ENCODE results near the gene SP6.

The SP6 gene

DNA sequence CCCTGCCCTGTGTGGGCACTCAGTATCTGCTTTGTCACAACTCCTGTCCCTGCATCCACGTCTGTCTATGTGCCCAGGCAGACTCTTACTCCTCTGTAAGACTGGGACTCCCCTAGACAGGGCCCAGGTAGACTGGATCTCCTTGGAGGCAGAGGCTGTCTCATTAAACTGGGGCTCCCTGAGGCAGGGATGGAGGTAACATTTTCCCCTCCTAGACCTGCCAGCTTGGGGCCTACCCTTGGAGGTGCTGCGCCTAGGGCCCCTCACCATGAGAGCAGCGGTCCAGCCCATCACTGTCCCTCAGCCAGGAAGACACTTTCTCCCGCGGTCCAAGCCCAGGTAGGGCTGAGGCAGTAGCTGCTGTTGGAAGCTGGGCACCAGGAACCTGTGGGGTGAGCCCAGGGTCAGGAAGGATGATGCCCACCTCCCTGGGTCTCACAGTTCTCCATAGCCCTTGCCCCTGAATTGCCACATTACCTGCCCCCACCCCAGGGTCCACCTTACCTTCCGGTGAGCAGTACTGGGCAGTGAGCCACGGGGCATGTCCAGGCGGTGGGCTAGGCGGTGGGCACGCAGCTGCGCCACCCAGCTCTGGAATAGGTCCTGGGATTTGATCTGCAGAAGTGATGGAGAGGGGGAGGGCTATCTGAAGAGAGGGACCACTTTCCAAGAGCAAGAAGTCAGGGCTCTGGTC lies 32.8 kb downstream of the SP6 start:
- H3K27ac ChIP-seq = no peak overlapping the region
- TF ChIP-seq ZFX (IDR thresholded peaks at IDR 0.05) = no peak
- TF ChIP-seq, protein P1, sequence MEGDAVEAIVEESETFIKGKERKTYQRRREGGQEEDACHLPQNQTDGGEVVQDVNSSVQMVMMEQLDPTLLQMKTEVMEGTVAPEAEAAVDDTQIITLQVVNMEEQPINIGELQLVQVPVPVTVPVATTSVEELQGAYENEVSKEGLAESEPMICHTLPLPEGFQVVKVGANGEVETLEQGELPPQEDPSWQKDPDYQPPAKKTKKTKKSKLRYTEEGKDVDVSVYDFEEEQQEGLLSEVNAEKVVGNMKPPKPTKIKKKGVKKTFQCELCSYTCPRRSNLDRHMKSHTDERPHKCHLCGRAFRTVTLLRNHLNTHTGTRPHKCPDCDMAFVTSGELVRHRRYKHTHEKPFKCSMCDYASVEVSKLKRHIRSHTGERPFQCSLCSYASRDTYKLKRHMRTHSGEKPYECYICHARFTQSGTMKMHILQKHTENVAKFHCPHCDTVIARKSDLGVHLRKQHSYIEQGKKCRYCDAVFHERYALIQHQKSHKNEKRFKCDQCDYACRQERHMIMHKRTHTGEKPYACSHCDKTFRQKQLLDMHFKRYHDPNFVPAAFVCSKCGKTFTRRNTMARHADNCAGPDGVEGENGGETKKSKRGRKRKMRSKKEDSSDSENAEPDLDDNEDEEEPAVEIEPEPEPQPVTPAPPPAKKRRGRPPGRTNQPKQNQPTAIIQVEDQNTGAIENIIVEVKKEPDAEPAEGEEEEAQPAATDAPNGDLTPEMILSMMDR (conservative IDR thresholded peaks at IDR 0.05) = no peak

DNA sequence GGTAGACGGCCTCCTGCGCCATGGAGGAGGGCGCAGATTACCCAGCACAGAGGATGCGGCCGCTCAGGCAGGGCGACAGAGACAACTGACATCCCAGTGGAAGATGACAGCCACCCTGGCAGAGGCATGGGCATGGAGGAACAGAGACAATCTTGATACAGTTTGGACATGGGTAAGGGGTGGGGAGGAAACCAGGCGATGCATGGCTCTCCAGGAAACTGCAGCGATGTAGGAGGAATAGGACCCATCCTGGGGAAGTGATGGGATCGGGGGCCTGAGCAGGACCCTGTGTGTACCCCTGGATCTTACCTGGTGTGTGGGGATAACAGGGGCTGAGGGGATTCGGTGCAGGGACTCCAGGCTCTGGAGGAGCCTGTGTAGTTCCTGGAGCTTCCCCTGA lies 34.0 kb downstream of the SP6 start:
- TF ChIP-seq, protein P1 (conservative IDR thresholded peaks at IDR 0.05) = no peak
- no peak for TF ChIP-seq ZFX (IDR thresholded peaks at IDR 0.05)
- no peak overlapping the region for H3K27ac ChIP-seq

DNA sequence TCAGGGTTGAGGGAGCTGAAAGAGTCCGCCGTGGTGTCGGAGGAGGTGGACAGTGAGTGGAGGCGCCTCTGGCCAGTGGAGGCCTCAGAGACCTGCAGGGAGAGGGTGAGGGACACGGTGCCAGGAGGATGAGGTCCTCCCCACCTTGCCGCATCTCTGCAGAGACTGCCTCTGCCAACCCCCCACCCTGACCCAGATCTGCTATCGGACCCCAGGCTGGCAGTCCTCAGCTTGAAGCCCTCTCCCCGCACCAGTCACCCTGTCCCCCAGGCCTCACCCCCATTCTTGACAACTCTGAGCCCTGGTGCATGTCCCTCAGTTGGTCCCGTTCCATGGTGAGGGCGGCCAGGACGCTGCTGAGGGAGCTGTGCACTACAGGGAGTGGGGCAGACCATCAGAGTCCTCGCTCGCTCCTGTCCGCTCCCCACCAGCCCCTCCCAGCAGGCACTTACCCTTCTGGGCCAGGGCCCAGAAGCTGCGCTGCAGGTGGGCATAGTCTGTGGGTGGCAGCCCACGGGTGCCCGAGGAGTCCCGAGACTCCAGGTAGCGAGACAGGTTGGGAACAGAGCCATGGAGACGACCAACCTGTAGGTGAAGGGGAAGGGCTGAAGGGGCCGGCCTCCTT lies 34.7 kb downstream of the SP6 start:
- H3K27ac ChIP-seq = no peak overlapping the region
- TF ChIP-seq, protein P1 (conservative IDR thresholded peaks at IDR 0.05) = no peak
- TF ChIP-seq ZFX (IDR thresholded peaks at IDR 0.05) = no peak

GRCh38 chr17:47815106-47815918 lies 35.7 kb downstream of the SP6 start:
- TF ChIP-seq, protein P1 (conservative IDR thresholded peaks at IDR 0.05) = no peak

DNA sequence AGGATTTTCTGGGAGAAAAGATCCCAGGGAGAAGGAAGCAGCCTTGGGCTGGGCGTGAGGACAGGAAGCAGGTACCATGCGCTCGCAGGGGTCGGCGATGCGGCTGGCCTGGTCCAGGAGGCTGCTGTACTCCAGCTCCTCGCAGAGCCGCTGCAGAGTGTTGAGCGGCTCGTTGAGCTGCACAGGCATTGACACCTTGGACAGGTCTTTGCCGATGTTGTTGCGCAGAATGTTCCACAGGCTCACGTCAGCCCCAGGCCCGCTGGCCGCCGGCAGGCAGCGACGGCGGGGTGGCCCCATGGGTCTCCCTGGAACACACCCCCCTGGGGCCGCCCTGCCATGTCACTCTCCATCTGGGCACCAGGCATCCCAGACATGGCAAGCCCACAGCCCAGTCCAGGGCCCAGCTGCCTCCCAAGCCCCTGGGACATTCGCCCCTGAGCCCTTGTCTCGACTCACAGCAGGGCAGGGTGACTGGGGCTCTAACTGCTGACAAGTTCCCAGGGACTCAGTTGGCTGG lies 37.4 kb downstream of the SP6 start:
- H3K27ac ChIP-seq = no peak overlapping the region
- no peak for TF ChIP-seq ZFX (IDR thresholded peaks at IDR 0.05)
- TF ChIP-seq, protein P1 (conservative IDR thresholded peaks at IDR 0.05) = no peak

More at GRCh38 chr17:47815106-47815918, 35.7 kb downstream of the SP6 start:
- no peak overlapping the region for H3K27ac ChIP-seq

- TF ChIP-seq, protein P1 (conservative IDR thresholded peaks at IDR 0.05) = no peak
- no peak for TF ChIP-seq ZFX (IDR thresholded peaks at IDR 0.05)
- no peak overlapping the region for H3K27ac ChIP-seq
These were observed 37.9 kb downstream of the SP6 start for GRCh38 chr17:47813077-47813476.
